GM21390 (cell line): Measurements from ENCODE around the gene TARS3.
"Not testable (repeated sequence)": the region's sequence is repeated elsewhere in the genome, so short reads cannot be mapped to it uniquely, and the experiment has no call there.

Experiments
- ATAC-seq: cut with Tn5 transposase; IDR thresholded peaks from one replicate; pipeline ENCODE4 v1.9.1; 2021; ENCODE audit not compliant: unreplicated experiment

Gene TARS3

DNA sequence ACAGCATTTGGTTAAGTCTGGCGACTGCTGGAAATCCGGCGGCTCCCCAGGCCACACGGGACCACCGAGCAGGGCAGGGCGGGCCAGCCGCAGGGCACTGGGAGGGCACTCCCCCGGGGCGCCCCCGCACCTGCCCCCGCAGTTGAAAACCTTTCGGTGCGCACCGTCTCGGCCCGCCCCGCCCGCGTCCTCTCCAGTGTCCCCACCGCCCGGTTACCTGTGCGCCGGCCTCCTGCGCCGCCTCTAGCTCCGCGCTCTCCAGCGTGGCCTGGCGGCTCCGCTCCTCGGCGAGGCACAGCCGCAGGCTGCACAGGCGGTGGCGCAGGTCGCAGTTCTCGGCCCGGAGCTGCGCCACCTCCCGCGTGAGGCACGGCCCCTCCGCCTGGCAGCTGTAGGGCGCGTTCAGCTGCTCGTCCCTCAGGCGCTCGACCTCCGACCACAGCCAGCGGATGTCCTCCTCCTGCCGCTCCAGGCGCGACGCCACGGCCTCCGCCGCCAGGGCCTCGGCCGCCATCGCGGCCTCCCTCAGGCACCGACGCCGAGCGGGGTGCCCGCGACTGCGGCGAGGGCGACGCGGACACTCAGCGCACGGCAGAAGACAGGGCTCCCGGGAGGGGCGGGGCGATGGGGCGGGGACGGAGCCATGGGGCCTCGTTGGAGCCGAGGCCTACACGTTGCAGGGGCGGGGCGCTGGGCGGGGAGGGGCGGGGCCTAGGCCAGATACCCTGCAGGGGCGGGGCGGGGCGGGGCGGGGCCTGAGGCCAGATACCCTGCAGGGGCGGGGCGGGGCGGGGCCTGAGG lies at the start of gene TARS3:
TSS of gene TARS3 (minus strand) at position 600 of the 801 bp plus-strand sequence. CDS start at position 514, 86 bp downstream.
- peak; percentile 86 for ATAC-seq

GRCh38 chr15:101773496-101774100 lies 49.3 kb upstream of the TARS3 start:
- no peak for ATAC-seq

GRCh38 chr15:101772921-101773320 lies 48.6 kb upstream of the TARS3 start:
- ATAC-seq: no peak

DNA sequence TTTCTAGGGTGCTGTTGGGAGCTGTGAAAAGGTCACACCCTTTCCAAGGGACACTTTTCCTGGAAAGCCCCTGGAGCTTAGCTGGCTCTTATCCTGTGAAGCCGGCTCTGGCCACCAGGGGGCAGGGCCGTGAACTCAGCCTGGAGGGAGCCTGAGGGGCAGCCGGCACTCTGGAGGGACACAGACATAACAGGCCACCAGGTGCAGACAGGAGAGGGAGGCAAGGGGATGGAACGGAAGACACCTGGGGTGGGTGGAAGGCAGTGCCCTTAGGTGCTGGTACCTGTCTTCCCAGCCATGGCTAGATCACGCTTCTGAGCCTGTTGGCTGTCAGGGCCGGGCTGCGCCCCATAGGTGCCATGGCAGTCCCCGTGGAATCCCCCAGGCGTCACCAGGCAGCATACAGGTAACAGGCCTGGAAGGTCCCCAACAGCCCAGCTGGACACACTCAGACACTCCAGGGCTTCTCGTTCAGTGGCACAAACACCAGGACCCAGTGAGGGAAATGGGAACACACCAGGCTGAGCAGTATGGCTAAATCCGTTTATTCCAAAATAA lies 42.9 kb upstream of the TARS3 start:
- not testable (repeated sequence) for ATAC-seq

- no peak for ATAC-seq
Observed at GRCh38 chr15:101765772-101766456, 41.6 kb upstream of the TARS3 start.

- ATAC-seq: not testable (repeated sequence)
Observed at GRCh38 chr15:101765340-101765671, 41.0 kb upstream of the TARS3 start.

GRCh38 chr15:101764669-101765339 lies 40.5 kb upstream of the TARS3 start:
- ATAC-seq: not testable (repeated sequence)

DNA sequence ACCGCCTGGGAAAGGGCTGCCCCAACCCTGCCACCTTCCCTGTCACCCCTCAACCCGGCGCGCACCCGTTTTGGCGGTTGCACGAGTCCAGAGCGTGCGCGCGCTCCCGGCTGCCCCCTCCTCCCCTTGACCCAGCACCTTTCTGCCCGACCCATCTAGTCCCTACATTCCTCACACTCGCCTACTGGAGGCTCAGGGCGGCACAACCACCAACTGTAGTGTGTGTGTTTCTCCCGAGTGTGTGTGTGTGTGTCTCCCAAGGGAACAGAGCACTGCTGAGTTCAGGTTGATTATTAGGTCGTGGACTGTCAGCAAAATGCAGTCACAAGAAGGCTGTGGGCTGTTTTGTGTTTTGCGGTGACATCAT lies 22.4 kb upstream of the TARS3 start:
- ATAC-seq: peak; percentile 39

- not testable (repeated sequence) for ATAC-seq
Observed at GRCh38 chr15:101734837-101735236, 10.6 kb upstream of the TARS3 start.

- no peak for ATAC-seq
Observed at GRCh38 chr15:101733545-101733944, 9.3 kb upstream of the TARS3 start.

GRCh38 chr15:101732772-101733171 lies 8.5 kb upstream of the TARS3 start:
- no peak for ATAC-seq

DNA sequence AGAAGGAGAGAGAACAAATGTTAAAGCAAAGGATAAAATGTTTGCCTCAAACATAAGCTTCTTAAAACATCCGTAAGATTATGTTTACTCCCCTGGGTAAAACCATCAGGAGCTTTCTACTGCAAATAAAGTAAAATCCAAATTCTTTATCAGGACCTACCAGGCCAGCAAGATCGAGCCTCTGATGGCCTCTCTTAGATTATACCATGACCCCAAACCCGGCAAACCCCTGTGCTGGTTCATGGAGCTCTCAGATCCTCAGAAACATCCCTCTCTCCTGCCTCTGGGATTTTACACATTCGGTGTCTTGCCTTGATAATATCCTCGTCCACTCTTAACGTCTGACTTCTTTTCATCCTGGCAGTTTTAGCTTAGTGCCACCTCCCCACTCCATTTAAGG lies 7.5 kb upstream of the TARS3 start:
- no peak for ATAC-seq

- no peak for ATAC-seq
Observed at GRCh38 chr15:101727186-101727585, 2.9 kb upstream of the TARS3 start.

- ATAC-seq: no peak
Observed at GRCh38 chr15:101725073-101725472, 800 bp upstream of the TARS3 start.

DNA sequence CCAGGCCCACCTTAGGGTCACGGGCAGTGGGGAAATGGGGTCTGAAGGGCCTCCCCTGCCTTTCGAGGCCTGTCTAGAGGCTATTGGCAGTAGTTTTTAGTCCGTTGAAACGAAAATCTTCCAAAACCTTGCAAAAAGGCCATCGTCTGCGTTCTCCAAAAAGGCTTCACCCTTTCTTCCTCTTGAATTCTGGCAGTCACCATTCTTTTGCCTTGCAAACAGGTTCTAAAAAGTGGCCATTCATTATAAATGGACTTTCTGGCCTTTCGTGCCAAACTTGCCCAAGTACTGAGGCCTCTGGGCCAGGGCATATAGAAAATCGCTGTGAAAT lies 367 bp upstream of the TARS3 start:
- no peak for ATAC-seq

GRCh38 chr15:101723171-101723873 lies 951 bp downstream of the TARS3 start:
- peak; percentile 35 for ATAC-seq

DNA sequence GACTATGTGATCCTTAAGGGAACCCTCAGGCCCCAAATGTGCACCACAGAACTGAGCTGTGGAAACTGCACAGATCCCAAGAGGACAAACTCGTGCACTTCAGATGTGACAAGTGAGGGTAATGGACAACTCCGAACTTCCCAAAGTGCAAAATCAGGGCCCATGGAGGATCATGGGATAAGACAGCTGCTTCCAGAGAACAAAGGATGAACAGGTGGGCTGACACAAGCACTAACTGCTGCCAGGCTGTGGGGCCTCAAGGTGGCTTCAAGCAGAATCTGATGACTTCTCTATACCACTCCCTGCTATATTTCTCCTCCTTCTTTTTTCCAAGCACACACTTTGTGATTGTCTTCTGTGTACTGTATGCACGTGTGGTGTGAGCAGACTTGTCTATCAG lies 5.4 kb downstream of the TARS3 start:
- ATAC-seq: no peak

- ATAC-seq: no peak
Observed at GRCh38 chr15:101712078-101712477, 12.2 kb downstream of the TARS3 start.

DNA sequence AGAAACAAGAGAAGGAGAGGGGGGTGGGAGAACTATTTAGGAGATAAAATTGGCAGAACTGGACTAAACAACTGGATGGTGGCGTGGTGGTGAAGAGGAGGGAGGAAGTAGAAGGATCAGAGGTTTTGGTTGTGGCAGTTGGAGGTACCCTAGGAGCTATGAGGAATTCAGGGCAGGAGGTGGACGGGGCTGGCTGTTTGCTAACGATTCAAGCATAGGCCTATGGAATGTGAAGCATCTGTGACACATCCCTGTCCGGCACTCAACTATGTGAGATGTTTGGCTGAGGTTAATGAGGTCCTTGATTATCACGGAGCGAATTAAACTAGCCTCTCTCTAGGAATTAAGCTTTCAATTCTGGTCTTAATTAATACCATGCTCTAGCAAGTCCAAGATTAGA lies 13.5 kb downstream of the TARS3 start:
- no peak for ATAC-seq

DNA sequence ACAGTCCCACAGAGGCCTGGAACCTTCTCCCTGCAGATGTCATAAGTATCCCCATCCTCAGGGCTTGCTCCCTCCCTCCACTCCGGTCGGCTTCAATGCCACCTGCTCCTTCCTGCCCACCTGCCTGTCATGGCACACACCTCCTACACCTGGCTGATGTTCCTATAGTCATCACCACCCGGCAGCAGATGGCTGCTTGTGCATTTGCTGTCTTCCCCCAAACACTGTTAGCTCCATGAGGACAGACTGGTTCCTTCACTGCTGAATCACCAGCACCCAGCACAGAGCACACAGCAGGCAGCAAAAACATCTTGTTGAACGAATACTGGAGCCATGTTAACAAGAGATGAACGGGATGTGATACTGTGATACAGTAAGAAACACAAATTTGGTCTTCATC lies 14.8 kb downstream of the TARS3 start:
- ATAC-seq: no peak

GRCh38 chr15:101707983-101708382 lies 16.3 kb downstream of the TARS3 start:
- ATAC-seq: no peak
